ENCODE measurements around the gene THADA. TPM values are rescaled to one million over a fixed set of nuclear protein-coding genes. Genes with fewer than 3 reads are reported as not detected.
A peak's percentile ranks its signal among the peaks of the same experiment; 100 is the strongest.

THADA gene
- total RNA-seq, 6 donors from 2014 or later, result 23.6 to 57.5 (median 37.3) TPM

- Histone ChIP-seq H3K9me3 (no peaks in the 10 kb centered on the region), H3K27me3 (no peaks in the 10 kb centered on the region), H3K4me1 (peaks cover 56 to 76% (median 59%) of the 10 kb centered on the region in 4 donors), H3K27ac (peak overlapping the region in 2 of 4 donors; percentile 4 to 62), H3K36me3 (no peaks in the 10 kb centered on the region), H3K4me3 (no peak overlapping the region)
- TF ChIP-seq CTCF (IDR thresholded peaks at IDR 0.05) (no peak), POLR2AphosphoS5 (IDR thresholded peaks at IDR 0.05) (no peak), POLR2A (IDR thresholded peaks at IDR 0.05) (no peak), EP300 (IDR thresholded peaks at IDR 0.05) (no peak)
- ATAC-seq (ENCODE audit: low FRiP score in 2 of 2) (no peak), DNase-seq (no peak)
- 90 to 94% methylated on average over 1 of the region's 1 CpG for WGBS, 2 donors
Measured at GRCh38 chr2:43460174-43460546, 135.7 kb downstream of the THADA start.

GRCh38 chr2:43459446-43460173, 136.2 kb downstream of the THADA start:
- ATAC-seq (ENCODE audit: low FRiP score in 2 of 2) (peak in 1 of 2 donors; percentile 31), DNase-seq (no peak)
- WGBS, 2 donors, result 47 to 74% methylated on average over 1 of the region's 1 CpG
- peak overlapping the region; percentile 4 to 62 (median 36) for H3K27ac ChIP-seq
- TF ChIP-seq CTCF (IDR thresholded peaks at IDR 0.05) (no peak), POLR2AphosphoS5 (IDR thresholded peaks at IDR 0.05) (no peak), POLR2A (IDR thresholded peaks at IDR 0.05) (no peak), EP300 (IDR thresholded peaks at IDR 0.05) (no peak)
- no peaks in the 10 kb centered on the region for H3K36me3 ChIP-seq
- H3K9me3 ChIP-seq, result no peaks in the 10 kb centered on the region
- H3K27me3 ChIP-seq, result no peaks in the 10 kb centered on the region
- peaks cover 52 to 74% (median 62%) of the 10 kb centered on the region in 4 donors for H3K4me1 ChIP-seq
- no peak overlapping the region for H3K4me3 ChIP-seq

- H3K27me3 ChIP-seq, result no peaks in the 10 kb centered on the region
- H3K4me3 ChIP-seq, result no peak overlapping the region
- H3K27ac ChIP-seq, result no peak overlapping the region
- DNase-seq (no peak), ATAC-seq (ENCODE audit: low FRiP score in 2 of 2) (peak in 1 of 2 donors; percentile 73)
- H3K4me1 ChIP-seq, result peaks cover 39 to 66% (median 62%) of the 10 kb centered on the region in 4 donors
- TF ChIP-seq CTCF (IDR thresholded peaks at IDR 0.05) (no peak), EP300 (IDR thresholded peaks at IDR 0.05) (no peak), POLR2AphosphoS5 (IDR thresholded peaks at IDR 0.05) (no peak), POLR2A (IDR thresholded peaks at IDR 0.05) (no peak)
- no peaks in the 10 kb centered on the region for H3K36me3 ChIP-seq
- H3K9me3 ChIP-seq, result no peaks in the 10 kb centered on the region
- WGBS, 2 donors, result 62 to 68% methylated on average over 4 of the region's 4 CpGs
Measured at GRCh38 chr2:43458014-43458628, 137.7 kb downstream of the THADA start.

GRCh38 chr2:43455731-43456642, 139.9 kb downstream of the THADA start:
- Histone ChIP-seq H3K36me3 (no peaks in the 10 kb centered on the region), H3K27me3 (no peaks in the 10 kb centered on the region), H3K4me1 (peaks cover 27 to 53% (median 47%) of the 10 kb centered on the region in 4 donors), H3K27ac (peak overlapping the region in 1 of 4 donors; percentile 5), H3K4me3 (no peak overlapping the region), H3K9me3 (no peaks in the 10 kb centered on the region)
- ATAC-seq (ENCODE audit: low FRiP score in 2 of 2), result peak; percentile 64 to 82
- no peak for DNase-seq
- TF ChIP-seq POLR2A (IDR thresholded peaks at IDR 0.05) (no peak), CTCF (IDR thresholded peaks at IDR 0.05) (peak in 2 of 6 experiments; percentile 24 to 29), EP300 (IDR thresholded peaks at IDR 0.05) (no peak), POLR2AphosphoS5 (IDR thresholded peaks at IDR 0.05) (no peak)
- 38 to 58% methylated on average over 6 of the region's 6 CpGs for WGBS, 2 donors

All from upper lobe of left lung (tissue), 6 donors.